PC-9 (cell line): ENCODE measurements around the gene CRISPLD2.

Experiments
- EZH2 ChIP-seq: fragments of 200-600 bp; sonication (generic); IDR thresholded peaks from 2 replicates; pipeline ENCODE4 v1.8.0; 2017; ENCODE audit warnings: antibody characterized with exemption, low read depth
- TF ChIP-seq, protein P1 (sequence below): fragments of 200-600 bp; sonication (generic); conservative IDR thresholded peaks from 2 replicates; pipeline ENCODE4 v1.6.1; 2017; ENCODE audit warnings: mixed run types, antibody characterized with exemption, mild to moderate bottlenecking, moderate library complexity

DNA sequence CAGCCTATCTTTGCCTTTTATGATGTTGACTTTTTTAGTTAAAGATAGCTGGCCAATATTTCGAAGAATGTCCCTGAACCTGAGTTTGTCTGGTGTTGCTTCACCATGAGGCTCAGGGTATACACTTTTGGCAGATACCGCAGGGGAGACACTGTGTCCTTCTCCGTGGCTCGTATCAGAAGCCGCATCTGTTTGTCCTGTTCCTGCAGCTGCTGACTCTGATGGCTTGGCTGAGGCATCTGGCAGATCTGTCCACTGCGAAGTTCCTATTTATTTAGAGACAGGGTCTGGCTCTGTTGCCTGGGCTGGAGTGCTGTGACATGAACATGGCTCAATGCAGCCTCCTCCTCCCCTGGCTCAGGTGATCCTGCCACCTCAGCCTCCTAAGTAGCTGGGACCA lies 93.5 kb downstream of the CRISPLD2 start:
- TF ChIP-seq, protein P1, sequence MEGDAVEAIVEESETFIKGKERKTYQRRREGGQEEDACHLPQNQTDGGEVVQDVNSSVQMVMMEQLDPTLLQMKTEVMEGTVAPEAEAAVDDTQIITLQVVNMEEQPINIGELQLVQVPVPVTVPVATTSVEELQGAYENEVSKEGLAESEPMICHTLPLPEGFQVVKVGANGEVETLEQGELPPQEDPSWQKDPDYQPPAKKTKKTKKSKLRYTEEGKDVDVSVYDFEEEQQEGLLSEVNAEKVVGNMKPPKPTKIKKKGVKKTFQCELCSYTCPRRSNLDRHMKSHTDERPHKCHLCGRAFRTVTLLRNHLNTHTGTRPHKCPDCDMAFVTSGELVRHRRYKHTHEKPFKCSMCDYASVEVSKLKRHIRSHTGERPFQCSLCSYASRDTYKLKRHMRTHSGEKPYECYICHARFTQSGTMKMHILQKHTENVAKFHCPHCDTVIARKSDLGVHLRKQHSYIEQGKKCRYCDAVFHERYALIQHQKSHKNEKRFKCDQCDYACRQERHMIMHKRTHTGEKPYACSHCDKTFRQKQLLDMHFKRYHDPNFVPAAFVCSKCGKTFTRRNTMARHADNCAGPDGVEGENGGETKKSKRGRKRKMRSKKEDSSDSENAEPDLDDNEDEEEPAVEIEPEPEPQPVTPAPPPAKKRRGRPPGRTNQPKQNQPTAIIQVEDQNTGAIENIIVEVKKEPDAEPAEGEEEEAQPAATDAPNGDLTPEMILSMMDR, result no peak
- TF ChIP-seq EZH2, result no peak
